K562 (cell line): ENCODE results near the gene MLLT1. TPM values are rescaled to one million over a fixed set of nuclear protein-coding genes. Genes with fewer than 3 reads are reported as not detected.

Experiments used
- ATAC-seq: fragments of 200-7000 bp; cut with Tn5 transposase; 3 replicates; pipeline ENCODE4 v1.9.1; 2020; ENCODE audit warnings: moderate library complexity
- BruUV-seq: library from RNA; stranded (reverse); fragments of 400-500 nt; replicated peaks from 2 replicates; lab custom pipeline; 2021; lab: Mats Ljungman, UMichigan
- CTCF ChIA-PET: fragments of 300-600 bp; formaldehyde crosslinking; extraction: SDS; loops from one replicate; lab custom pipeline; 2021; ENCODE audit warnings: low intra/inter-chr PET ratio; lab: Yijun Ruan, JAX
- POLR2A ChIA-PET: fragments of 300-600, 350-650 bp; sonication (Branson Sonifier 250); formaldehyde crosslinking; extraction: SDS; loops from one replicate; lab custom pipeline; 2021; ENCODE audit warnings: antibody characterized with exemption, inconsistent platforms; lab: Yijun Ruan, JAX
- DNase-seq, 4 experiments: peaks; one replicate each; pipeline versions ENCODE4 v3.0.0 to v3.0.0-alpha.2; 2011 to 2018; ENCODE audit warnings: low spot score in 3 of 4, mixed read lengths in 3 of 4; ENCODE audit errors: extremely low read depth in 1 of 4
- FAIRE-seq: peaks from 2 replicates; lab custom pipeline; 2011; peaks lifted over from hg19 to GRCh38; lab: Jason Lieb, UNC
- H2AFZ ChIP-seq: 2 replicates; pipeline ENCODE4 v1.6.0; 2011; ENCODE audit warnings: low read depth, low read length, control low read depth, inconsistent platforms
- H3K27ac ChIP-seq: fragments of 200-600 bp; 3 replicates; pipeline ENCODE4 v1.8.0; 2011; ENCODE audit warnings: low read depth, mild to moderate bottlenecking, control low read depth, inconsistent platforms, low read length, moderate library complexity, mixed read lengths; ENCODE audit errors: extremely low read depth
- H3K27me3 ChIP-seq, 2 experiments: fragments of 300-600 bp in 1 of 2; 2 replicates in 1 of 2; 3 replicates in 1 of 2; pipeline versions ENCODE4 v1.6.0 to v1.8.0; 2011; ENCODE audit warnings: inconsistent platforms in 2 of 2, low read length in 2 of 2, mild to moderate bottlenecking in 1 of 2, mixed read lengths in 1 of 2, moderate library complexity in 1 of 2; ENCODE audit not compliant: control insufficient read depth in 2 of 2, insufficient read depth in 2 of 2
- H3K36me3 ChIP-seq: fragments of 300-600 bp; 3 replicates; pipeline ENCODE4 v1.8.0; 2011; ENCODE audit warnings: mild to moderate bottlenecking, low read length, inconsistent platforms; ENCODE audit not compliant: control insufficient read depth, insufficient read depth
- H3K4me1 ChIP-seq, 2 experiments: fragments of 200-600 bp in 1 of 2; replicated peaks in 1 of 2; 2 replicates in 1 of 2; 3 replicates in 1 of 2; pipeline versions ENCODE4 v1.5.1 to v1.8.0; 2011; ENCODE audit warnings: inconsistent platforms in 2 of 2, low read length in 2 of 2, mild to moderate bottlenecking in 1 of 2, mixed read lengths in 1 of 2, moderate library complexity in 1 of 2; ENCODE audit not compliant: control insufficient read depth in 2 of 2, insufficient read depth in 2 of 2
- H3K4me2 ChIP-seq: 2 replicates; pipeline ENCODE4 v1.6.1; 2011; ENCODE audit warnings: low read length, control low read depth, inconsistent platforms, mixed read lengths; ENCODE audit not compliant: insufficient read depth
- H3K4me3 ChIP-seq: fragments of 200-600 bp; sonication (generic), shearing (Covaris generic); 2 replicates; pipeline ENCODE4 v1.5.1; 2016; ENCODE audit warnings: control low read depth, inconsistent platforms
- H3K79me2 ChIP-seq: fragments of 200-600 bp; 3 replicates; pipeline ENCODE4 v1.8.0; 2011; ENCODE audit warnings: low read length, inconsistent platforms; ENCODE audit not compliant: control insufficient read depth, insufficient read depth
- H3K9ac ChIP-seq, 2 experiments: 2 replicates each; pipeline versions ENCODE4 v1.6.0 to v1.6.1; 2011; ENCODE audit warnings: low read depth in 2 of 2, low read length in 2 of 2, control low read depth in 1 of 2, inconsistent platforms in 1 of 2, mild to moderate bottlenecking in 1 of 2, mixed read lengths in 1 of 2; ENCODE audit not compliant: insufficient read depth in 1 of 2
- H3K9me1 ChIP-seq: one replicate; pipeline ENCODE4 v1.6.0; 2011; ENCODE audit warnings: inconsistent platforms, mild to moderate bottlenecking, low read length, moderate library complexity; ENCODE audit not compliant: control insufficient read depth, insufficient read depth
- H3K9me3 ChIP-seq: replicated peaks from 2 replicates; pipeline ENCODE4 v1.5.1; 2011; ENCODE audit warnings: low read depth, low read length, inconsistent platforms; ENCODE audit not compliant: control insufficient read depth, insufficient read depth
- H4K20me1 ChIP-seq: replicated peaks from 2 replicates; pipeline ENCODE4 v1.6.1; 2011; ENCODE audit warnings: low read length, inconsistent platforms, mixed read lengths; ENCODE audit not compliant: control insufficient read depth, insufficient read depth
- CEBPB ChIP-seq: fragments of 450-650 bp; IDR thresholded peaks from 2 replicates; pipeline ENCODE4 v1.6.1; 2016; ENCODE audit warnings: missing genetic modification characterization, missing compliant biosample characterization
- ESRRB ChIP-seq: fragments of 250-450 bp; sonication (Bioruptor Pico); IDR thresholded peaks from 2 replicates; pipeline ENCODE4 v1.5.0; 2020; ENCODE audit warnings: mild to moderate bottlenecking, moderate library complexity, borderline replicate concordance
- FOXP1 ChIP-seq: sonication (generic); formaldehyde crosslinking; IDR thresholded peaks from 2 replicates; pipeline ENCODE4 v1.8.0; 2022; ENCODE audit warnings: mild to moderate bottlenecking, missing genetic modification reagents
- HNRNPL ChIP-seq: fragments of 200-400 bp; formaldehyde crosslinking; IDR thresholded peaks from 2 replicates; pipeline ENCODE4 v1.6.1; 2017; ENCODE audit warnings: low read depth, mild to moderate bottlenecking, low read length
- NFXL1 ChIP-seq: fragments of 450-650 bp; formaldehyde crosslinking; IDR thresholded peaks from 2 replicates; pipeline ENCODE4 v1.4.0; 2021; ENCODE audit warnings: mild to moderate bottlenecking
- PHF21A ChIP-seq: fragments of 450-650 bp; IDR thresholded peaks from 2 replicates; pipeline ENCODE4 v1.6.1; 2017; ENCODE audit warnings: low read depth, borderline replicate concordance
- SMAD4 ChIP-seq: fragments of 250-450 bp; sonication (Bioruptor Pico); conservative IDR thresholded peaks from 2 replicates; pipeline ENCODE4 v1.8.0; 2021; ENCODE audit warnings: inconsistent platforms, mild to moderate bottlenecking, moderate library complexity
- ZNF133 ChIP-seq: fragments of 250-450 bp; sonication (Bioruptor Pico); IDR thresholded peaks from 2 replicates; pipeline ENCODE4 v1.4.0; 2020; ENCODE audit warnings: mild to moderate bottlenecking
- WGBS: fragments of 100-300 bp; shearing (Covaris generic); methylation state at CpG from one replicate; pipeline ENCODE4 v1.1.6; 2016; ENCODE audit warnings: low coverage, mixed read lengths; ENCODE audit not compliant: insufficient coverage; ENCODE audit errors: missing lambda C conversion rate; 5-methylcytosine and 5-hydroxymethylcytosine counted together
- in situ Hi-C: fragments of 300-500 bp; cut with MboI; formaldehyde crosslinking; loops from 4 replicates; pipeline ENCODE4 v1.15.0; 2018; ENCODE audit warnings: inconsistent platforms, mixed read lengths
- intact Hi-C: fragments of 100-400 bp; cut with micrococcal nuclease; formaldehyde crosslinking; loops from 2 replicates; pipeline ENCODE4 v1.14.2; 2022
- polyA plus RNA-seq, 8 experiments: library from polyadenylated mRNA; depleted of rRNA in 4 of 8; stranded (reverse) in 5 of 8; unstranded in 3 of 8; fragments of >200 nt; fragmentation: Nextera tagmentation in 2 of 8; fragmentation: Illumina TruSeq in 1 of 8; extraction: Ambion mirVana in 2 of 8; extraction: Trizol in 1 of 8; gene quantifications; 2 replicates each; pipeline versions ENCODE4 v1.2.1 to v1.2.3, GENCODE V29; 2011 to 2014; ENCODE audit warnings: inconsistent platforms in 1 of 8, missing spikeins in 1 of 8
- total RNA-seq, 7 experiments: library from RNA; depleted of rRNA in 6 of 7; stranded (reverse); fragments of >200 nt in 6 of 7; fragmentation: Illumina TruSeq in 2 of 7; extraction: Trizol in 2 of 7; gene quantifications; 2 replicates each; pipeline versions ENCODE4 v1.2.1 to v1.2.3, GENCODE V29; 2011 to 2021; ENCODE audit warnings: low replicate concordance in 1 of 7
- TF ChIP-seq, protein P1 (sequence below): fragments of 450-650 bp; IDR thresholded peaks from 2 replicates; pipeline ENCODE4 v1.6.1; 2016; ENCODE audit warnings: antibody characterized with exemption
- TF ChIP-seq, protein P2 (sequence below): fragments of 250-450 bp; sonication (Bioruptor Pico); IDR thresholded peaks from 2 replicates; pipeline ENCODE4 v1.5.0; 2021
- TF ChIP-seq, protein P3 (sequence below): fragments of 450-650 bp; IDR thresholded peaks from 2 replicates; pipeline ENCODE4 v1.6.1; 2016; ENCODE audit warnings: mild to moderate bottlenecking

Gene MLLT1
- total and polyA plus RNA-seq, 9 of the 15 experiments (the other 6 are each of a cell fraction or from before 2014, with no cell fraction given), result 0.23 to 63.5 (median 15.4) TPM

DNA sequence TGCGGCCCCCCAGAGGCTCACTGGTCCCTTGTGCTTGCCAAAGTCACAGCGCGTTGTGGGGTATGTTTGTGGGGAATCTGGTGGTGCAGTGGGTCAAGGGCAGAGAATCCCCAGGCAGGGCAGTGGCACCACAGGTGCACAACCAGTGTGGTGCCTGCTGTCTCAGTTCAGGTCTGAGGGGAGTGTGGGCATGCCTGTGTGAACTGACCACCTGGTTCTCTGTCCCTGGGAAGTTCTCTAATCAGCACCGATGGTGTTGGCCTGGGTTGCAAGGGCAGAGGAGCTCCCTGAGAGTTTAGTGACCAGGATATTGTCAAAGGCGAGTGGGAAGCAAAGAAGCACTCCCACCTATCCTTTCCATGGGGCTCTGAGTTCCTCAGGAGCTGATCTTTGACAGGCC, 106.6 kb downstream of the MLLT1 start:
- Histone ChIP-seq H3K9me3 (no peaks in the 10 kb centered on the region), H4K20me1 (no peaks in the 10 kb centered on the region), H3K4me1 (no peaks in the 10 kb centered on the region), H2AFZ (no peak overlapping the region), H3K4me3 (no peak overlapping the region), H3K36me3 (no peaks in the 10 kb centered on the region), H3K27ac (no peak overlapping the region), H3K9me1 (no peaks in the 10 kb centered on the region), H3K9ac (no peak overlapping the region), H3K27me3 (peaks cover 0 to 22% of the 10 kb centered on the region in 2 experiments; a peak in 3 of 5 replicates), H3K4me2 (no peak overlapping the region), H3K79me2 (no peaks in the 10 kb centered on the region)
- no peak for FAIRE-seq
- 5% methylated on average over 5 of the region's 5 CpGs for WGBS
- intact Hi-C loops (no loop called here), in situ Hi-C loops (no loop called here)
- ChIA-PET POLR2A (interaction anchor here (1.4 kb wide), 1 partner anchor 26 kb away, joined by 3 read pairs; no protein-coding TSS in a partner anchor), CTCF (no interaction called here)
- no peak for ATAC-seq
- no peak for DNase-seq
- TF ChIP-seq NFXL1 (CRISPR knock-in tag) (no peak), SMAD4 (CRISPR knock-in tag) (no peak), ESRRB (CRISPR knock-in tag) (no peak), HNRNPL (no peak), PHF21A (no peak), ZNF133 (CRISPR knock-in tag) (no peak), FOXP1 (no peak), CEBPB (tag) (no peak)
- TF ChIP-seq, protein P1, sequence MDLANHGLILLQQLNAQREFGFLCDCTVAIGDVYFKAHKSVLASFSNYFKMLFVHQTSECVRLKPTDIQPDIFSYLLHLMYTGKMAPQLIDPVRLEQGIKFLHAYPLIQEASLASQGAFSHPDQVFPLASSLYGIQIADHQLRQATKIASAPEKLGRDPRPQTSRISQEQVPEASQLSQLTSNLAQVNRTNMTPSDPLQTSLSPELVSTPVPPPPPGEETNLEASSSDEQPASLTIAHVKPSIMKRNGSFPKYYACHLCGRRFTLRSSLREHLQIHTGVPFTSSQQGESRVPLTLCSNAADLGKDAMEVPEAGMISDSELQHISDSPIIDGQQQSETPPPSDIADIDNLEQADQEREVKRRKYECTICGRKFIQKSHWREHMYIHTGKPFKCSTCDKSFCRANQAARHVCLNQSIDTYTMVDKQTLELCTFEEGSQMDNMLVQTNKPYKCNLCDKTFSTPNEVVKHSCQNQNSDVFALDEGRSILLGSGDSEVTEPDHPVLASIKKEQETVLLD, result no peak
- TF ChIP-seq, protein P2, sequence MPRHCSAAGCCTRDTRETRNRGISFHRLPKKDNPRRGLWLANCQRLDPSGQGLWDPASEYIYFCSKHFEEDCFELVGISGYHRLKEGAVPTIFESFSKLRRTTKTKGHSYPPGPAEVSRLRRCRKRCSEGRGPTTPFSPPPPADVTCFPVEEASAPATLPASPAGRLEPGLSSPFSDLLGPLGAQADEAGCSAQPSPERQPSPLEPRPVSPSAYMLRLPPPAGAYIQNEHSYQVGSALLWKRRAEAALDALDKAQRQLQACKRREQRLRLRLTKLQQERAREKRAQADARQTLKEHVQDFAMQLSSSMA (CRISPR knock-in tag), result no peak
- TF ChIP-seq, protein P3, sequence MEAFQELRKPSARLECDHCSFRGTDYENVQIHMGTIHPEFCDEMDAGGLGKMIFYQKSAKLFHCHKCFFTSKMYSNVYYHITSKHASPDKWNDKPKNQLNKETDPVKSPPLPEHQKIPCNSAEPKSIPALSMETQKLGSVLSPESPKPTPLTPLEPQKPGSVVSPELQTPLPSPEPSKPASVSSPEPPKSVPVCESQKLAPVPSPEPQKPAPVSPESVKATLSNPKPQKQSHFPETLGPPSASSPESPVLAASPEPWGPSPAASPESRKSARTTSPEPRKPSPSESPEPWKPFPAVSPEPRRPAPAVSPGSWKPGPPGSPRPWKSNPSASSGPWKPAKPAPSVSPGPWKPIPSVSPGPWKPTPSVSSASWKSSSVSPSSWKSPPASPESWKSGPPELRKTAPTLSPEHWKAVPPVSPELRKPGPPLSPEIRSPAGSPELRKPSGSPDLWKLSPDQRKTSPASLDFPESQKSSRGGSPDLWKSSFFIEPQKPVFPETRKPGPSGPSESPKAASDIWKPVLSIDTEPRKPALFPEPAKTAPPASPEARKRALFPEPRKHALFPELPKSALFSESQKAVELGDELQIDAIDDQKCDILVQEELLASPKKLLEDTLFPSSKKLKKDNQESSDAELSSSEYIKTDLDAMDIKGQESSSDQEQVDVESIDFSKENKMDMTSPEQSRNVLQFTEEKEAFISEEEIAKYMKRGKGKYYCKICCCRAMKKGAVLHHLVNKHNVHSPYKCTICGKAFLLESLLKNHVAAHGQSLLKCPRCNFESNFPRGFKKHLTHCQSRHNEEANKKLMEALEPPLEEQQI, result no peak
- no TSS peak for BruUV-seq
